H7 (cell line): ENCODE measurements around the gene TEKT1. TPM values are rescaled to one million over a fixed set of nuclear protein-coding genes. Genes with fewer than 3 reads are reported as not detected.
"Not testable (repeated sequence)": the region's sequence is repeated elsewhere in the genome, so short reads cannot be mapped to it uniquely, and the experiment has no call there.

ENCODE experiments used
- DNase-seq: peaks from one replicate; pipeline ENCODE4 v3.0.0; 2012
- H3K27me3 ChIP-seq: 2 replicates; pipeline ENCODE4 v1.6.0; 2011; ENCODE audit warnings: mild to moderate bottlenecking, low read length; ENCODE audit not compliant: control insufficient read depth, insufficient read depth
- H3K36me3 ChIP-seq: replicated peaks from 2 replicates; pipeline ENCODE4 v1.5.1; 2011; ENCODE audit warnings: low read length; ENCODE audit not compliant: control insufficient read depth, insufficient read depth
- H3K4me3 ChIP-seq: 2 replicates; pipeline ENCODE4 v1.5.1; 2011; ENCODE audit warnings: low read depth, mild to moderate bottlenecking, control low read depth, low read length, moderate library complexity; ENCODE audit not compliant: insufficient read depth
- total RNA-seq: library from RNA; depleted of rRNA; stranded (reverse); fragments of >200 nt; shearing (Covaris generic); gene quantifications from 2 replicates; pipeline ENCODE4 v1.2.3, GENCODE V29; 2014

Gene TEKT1
- total RNA-seq, 1 experiment from 2014 or later: not detected

DNA sequence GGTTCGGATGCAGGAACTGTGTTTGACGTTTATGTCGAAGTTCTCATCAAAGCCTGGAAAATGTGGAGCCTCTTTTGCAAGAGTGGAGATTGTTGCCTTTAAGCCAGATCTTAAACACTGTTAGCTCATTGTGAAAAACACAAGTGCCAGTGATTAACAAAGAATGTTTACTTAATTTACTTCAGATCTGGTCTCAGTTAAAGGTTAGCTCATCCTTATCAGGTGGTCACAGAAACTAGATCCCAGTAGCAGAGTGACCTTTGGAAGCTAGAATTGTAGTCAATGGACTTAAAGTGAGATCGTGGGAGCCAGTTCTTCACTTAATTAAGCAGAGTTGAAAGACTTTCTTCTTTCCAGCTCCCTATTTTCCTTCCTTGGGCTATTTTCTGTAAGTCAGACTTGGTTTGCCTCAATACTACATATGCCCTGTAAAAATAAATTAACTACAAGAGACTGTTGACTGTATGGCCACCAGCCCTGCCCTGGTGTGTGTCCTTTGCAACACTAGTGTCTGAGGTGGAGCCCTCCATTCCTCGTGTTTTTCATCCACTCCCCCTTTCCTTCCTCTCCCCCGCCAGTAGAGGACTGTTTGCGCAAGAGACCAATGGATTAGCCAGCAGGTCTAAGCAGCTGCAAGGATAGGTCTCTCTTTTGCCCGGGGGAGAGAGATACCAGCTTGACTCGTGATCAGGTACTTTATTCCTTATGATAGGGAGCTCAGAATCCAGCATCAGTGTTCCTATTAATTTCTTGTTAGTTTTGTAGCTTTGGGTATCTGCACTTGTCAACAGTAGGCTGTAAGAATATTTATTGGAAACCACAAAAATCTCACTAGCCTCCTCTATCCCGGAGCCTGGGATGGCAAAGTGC, 35.3 kb downstream of the TEKT1 start:
- no peak overlapping the region for H3K4me3 ChIP-seq
- DNase-seq: no peak
- no peaks in the 10 kb centered on the region for H3K27me3 ChIP-seq
- no peaks in the 10 kb centered on the region for H3K36me3 ChIP-seq

DNA sequence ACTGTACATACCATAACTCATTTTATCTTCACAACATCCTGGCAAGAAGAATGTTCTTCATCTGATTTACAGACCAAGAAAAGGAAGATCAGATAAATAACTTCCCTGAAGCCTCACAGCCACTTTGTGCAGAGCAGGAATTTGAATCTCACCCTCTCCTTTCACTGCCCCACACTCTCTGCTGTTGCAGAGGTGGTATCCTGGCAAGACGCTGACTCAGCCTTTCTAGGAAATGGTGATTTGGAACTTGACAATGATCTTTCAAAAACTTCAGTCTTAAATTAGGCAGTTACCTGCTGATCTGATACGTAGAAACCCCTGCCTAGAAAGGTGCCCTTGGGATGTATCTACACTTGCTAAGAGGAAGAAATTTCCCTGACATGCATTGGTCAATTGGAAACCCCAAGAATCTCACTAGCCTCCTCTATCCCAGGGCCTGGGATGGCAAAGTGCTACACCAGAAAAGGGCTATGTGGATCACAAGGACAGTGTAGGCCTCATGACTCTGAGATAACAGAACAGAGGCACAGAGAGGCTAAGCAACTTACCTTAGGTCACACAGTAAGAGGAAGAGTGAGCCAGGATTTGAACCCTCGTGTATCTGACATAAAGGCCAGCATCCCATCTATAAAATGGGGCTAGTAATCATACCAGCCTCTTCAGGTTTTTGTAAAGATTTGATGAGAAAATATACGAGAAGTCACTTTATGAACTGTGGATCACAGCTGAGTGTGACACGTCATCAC, 37.6 kb downstream of the TEKT1 start:
- no peak for DNase-seq
- Histone ChIP-seq H3K4me3 (no peak overlapping the region), H3K36me3 (no peaks in the 10 kb centered on the region), H3K27me3 (no peaks in the 10 kb centered on the region)

DNA sequence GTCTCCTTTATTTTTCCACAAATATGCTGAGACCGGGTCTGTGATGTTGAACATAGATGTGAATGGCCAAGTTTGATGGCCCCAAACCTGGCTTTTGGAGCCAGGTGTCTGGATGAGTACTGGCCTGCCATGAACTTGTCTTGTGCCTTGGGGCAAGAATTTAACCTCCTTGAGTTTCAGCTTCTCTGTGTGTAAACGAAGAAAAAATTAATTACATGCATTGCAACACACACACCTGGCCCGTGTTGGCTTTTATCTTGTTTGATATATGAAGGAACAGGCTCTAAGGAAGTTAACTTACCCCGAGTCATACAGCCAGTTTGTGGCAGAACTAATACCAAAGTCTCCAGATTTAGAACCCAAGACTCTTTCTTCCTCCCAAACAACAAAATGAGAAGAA, 42.4 kb downstream of the TEKT1 start:
- DNase-seq: no peak
- H3K4me3 ChIP-seq: no peak overlapping the region
- H3K27me3 ChIP-seq: no peaks in the 10 kb centered on the region

DNA sequence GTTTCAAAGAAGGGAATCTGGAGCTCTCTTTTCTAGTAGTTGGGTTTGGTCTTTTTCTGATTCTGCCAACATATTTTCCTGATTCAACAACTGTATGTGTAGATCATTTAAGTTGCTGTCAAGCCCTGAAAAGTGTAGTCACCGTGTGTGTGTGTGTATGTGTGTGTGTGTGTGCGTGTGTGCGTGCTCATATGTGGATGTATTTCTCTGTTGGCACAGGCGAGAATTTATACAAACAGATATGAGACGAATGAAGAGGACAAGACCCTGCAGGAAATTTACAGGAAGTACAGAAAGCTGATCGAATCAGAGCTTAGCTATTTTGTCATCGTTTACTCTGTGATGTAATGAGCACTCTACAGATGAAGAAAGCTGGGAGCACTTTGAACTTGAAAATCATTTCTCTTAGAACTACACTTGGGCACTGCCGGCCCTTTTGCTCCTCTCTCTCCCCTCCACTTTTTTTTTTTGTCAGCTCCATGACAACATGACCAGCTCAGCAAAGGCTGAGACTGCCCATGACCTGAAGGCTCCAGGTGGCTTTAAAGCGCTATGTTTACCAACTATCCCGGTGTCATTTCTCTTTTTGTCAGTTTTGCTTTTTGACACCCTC, 44.3 kb downstream of the TEKT1 start:
- Histone ChIP-seq H3K4me3 (no peak overlapping the region), H3K27me3 (no peaks in the 10 kb centered on the region), H3K36me3 (no peaks in the 10 kb centered on the region)
- no peak for DNase-seq

More for the DNA sequence above, 42.4 kb downstream of the TEKT1 start:
- H3K36me3 ChIP-seq: no peaks in the 10 kb centered on the region

DNA sequence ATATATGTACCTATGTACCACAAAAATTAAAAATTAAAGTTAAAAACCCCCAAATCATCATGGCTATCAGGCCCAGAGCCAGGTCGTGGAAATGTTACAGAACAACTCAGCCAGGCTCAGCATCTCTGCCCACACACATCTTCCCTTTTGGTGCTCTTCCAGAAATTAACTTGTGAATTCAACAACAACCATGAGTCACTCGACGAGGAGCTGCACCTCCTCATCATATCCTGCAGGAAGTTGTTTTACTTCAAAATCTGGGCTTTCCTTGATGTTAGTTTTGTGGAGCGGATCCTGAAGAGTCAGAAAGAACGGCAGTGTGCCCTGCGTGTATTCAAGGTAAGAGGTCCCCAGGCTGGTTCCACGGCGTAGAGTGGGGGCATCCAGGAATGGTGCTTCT, 44.9 kb downstream of the TEKT1 start:
- no peaks in the 10 kb centered on the region for H3K27me3 ChIP-seq
- no peaks in the 10 kb centered on the region for H3K36me3 ChIP-seq
- H3K4me3 ChIP-seq: no peak overlapping the region
- no peak for DNase-seq

DNA sequence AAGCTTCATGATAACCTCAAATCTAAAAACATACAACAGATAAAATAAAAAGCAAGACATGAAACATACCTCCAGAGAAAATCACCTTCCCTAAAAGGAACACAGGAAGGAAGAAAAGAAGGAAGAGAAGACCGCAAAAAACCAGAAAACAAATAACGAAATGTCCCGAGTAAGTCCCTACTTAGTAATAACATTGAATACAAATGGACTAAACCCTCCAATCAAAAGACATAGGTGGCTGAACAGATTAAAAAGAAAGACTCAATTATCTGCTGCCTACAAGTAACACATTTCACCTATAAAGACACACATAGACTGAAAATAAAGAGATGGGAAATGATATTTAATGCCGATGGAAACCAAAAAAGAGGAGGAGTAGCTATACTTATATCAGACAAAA, 49.3 kb downstream of the TEKT1 start:
- H3K36me3 ChIP-seq: no peaks in the 10 kb centered on the region
- no peaks in the 10 kb centered on the region; the same call in none of the 2 replicates for H3K27me3 ChIP-seq
- H3K4me3 ChIP-seq: no peak overlapping the region
- no peak for DNase-seq

DNA sequence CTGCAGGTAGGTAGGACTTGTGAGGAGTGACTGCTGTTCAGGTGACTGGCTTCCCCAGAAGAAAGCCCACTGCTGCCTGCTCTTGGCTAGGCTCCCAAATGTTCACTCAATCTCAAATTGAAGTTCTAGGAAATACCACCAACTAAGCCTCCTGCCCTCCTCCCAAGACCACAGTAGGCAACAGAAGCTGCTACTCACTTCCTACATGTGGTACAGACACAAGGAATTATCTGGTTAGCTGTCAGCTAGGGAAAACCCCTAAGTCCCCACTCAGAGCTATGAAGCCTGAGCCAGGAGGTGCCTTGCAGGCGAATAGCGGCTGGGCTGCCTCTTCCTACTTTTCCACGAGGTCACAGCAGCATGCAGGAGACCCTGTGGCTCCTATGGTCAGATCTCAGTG, 50.6 kb downstream of the TEKT1 start:
- Histone ChIP-seq H3K36me3 (no peaks in the 10 kb centered on the region), H3K27me3 (peaks cover 10% of the 10 kb centered on the region), H3K4me3 (no peak overlapping the region)
- no peak for DNase-seq

DNA sequence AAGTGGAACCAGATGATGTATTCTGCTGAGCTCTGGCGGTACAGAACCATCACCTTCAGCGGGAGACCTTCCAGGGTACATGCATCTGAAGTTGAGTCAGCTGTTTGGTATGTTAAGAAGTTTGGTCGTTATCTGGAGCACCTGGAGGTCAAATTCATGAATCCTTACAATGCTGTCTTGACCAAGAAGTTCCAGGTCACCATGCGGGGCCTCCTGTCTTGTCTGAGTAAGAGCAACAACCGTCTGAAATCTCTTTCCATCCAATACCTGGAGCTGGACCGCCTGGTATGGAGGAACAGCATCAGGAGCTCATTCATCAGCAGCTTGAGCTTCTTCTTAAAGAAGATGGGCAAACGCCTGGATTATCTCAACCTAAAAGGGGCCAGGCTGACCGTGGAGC, 51.5 kb downstream of the TEKT1 start:
- DNase-seq: no peak
- H3K4me3 ChIP-seq: no peak overlapping the region
- peaks cover 18% of the 10 kb centered on the region for H3K27me3 ChIP-seq
- no peaks in the 10 kb centered on the region for H3K36me3 ChIP-seq

DNA sequence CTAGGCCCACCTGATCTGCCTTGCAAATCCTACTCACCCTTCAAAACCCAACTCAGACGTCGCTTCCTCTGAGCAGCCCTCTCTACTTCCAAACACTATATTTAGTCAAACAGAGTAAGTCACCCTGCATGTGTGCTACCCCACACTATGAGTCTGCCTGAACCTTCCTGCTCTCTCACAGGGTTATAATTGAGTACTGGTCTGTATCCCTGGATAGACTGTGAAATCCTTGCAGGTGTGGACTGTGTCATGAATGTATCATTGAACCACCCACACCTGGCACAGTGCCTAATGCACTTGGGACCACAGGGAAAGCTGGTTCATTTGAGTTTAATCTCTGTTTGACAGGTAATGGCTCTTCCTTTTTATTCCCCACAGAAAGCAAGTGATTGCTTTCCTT, 52.1 kb downstream of the TEKT1 start:
- Histone ChIP-seq H3K36me3 (no peaks in the 10 kb centered on the region), H3K4me3 (no peak overlapping the region), H3K27me3 (peaks cover 19% of the 10 kb centered on the region)
- no peak for DNase-seq

DNA sequence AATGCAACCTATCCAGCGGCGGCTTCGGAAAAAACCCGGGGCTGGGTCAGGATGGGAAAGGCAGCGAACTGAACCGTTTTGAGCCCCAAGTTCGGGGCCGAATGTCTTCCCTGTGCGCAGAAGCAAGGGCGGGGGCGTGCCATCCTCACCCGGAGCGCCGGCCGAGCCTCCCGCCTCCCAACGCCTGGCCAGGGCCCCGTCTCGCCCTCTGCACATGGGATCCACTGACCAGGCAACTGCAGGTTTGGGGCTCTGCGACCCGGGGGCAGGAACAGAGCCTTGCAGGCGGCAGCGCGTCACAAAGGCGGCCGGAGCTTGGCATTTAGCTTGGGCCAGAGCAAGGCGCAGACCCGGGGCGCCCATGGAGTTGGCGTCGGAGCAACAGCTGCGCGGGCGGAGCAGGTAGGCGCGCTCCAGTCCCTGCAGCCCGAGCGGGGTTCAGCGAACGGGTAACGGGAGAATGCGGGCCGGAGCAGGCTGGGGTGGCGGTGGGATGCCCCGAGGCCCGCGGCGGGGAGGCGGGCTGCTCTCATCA, 55.6 kb downstream of the TEKT1 start, which contains the start of gene FBXO39:
Gene FBXO39, plus strand, starts transcription at position 345 of the 535 bp plus-strand sequence. CDS start 3,654 bp downstream, outside the sequence.
- peak within 1 kb of the TSS; percentile 37 for H3K4me3 ChIP-seq
- peaks cover 19% of the 10 kb centered on the region for H3K27me3 ChIP-seq
- no peaks in the 10 kb centered on the region for H3K36me3 ChIP-seq
- DNase-seq: peak; percentile 82

DNA sequence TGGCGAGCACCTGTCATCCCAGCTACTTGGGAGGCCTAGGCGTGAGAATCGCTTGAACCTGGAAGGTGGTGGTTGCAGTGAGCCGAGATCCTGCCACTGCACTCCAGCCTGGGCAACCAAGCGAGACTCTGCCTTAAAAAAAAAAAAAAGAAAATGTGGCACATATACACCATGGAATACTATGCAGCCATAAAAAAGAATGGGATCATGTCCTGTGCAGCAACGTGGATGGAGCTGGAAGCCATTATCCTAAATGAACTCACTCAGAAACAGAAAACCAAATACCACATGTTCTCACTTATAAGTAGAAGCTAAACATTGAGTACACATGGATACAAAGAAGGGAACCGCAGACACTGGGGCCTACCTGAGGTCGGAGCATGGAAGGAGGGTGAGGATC, 56.6 kb downstream of the TEKT1 start:
- H3K27me3 ChIP-seq: peaks cover 19% of the 10 kb centered on the region
- not testable (repeated sequence) for DNase-seq, H3K4me3 ChIP-seq, H3K36me3 ChIP-seq

DNA sequence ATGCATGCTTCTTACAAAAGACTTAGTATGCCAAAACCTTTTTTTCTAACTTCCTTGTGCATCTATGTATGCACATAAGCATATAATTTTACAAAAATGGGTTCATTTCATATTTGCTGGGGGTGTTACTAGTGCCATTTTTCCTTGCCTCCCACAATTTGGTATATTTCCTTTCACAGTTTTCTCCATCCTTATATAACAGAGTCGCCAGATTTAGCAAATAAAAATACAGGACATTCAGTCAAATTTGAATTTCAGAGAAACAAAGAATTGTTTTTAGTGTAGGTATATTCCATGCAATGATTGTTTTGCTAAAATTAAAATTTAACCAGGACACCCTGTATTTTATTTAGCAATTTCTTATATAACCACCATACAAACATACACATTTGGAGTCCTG, 59.5 kb downstream of the TEKT1 start:
- DNase-seq: no peak
- Histone ChIP-seq H3K4me3 (no peak overlapping the region), H3K36me3 (no peaks in the 10 kb centered on the region), H3K27me3 (peaks cover 19% of the 10 kb centered on the region)

DNA sequence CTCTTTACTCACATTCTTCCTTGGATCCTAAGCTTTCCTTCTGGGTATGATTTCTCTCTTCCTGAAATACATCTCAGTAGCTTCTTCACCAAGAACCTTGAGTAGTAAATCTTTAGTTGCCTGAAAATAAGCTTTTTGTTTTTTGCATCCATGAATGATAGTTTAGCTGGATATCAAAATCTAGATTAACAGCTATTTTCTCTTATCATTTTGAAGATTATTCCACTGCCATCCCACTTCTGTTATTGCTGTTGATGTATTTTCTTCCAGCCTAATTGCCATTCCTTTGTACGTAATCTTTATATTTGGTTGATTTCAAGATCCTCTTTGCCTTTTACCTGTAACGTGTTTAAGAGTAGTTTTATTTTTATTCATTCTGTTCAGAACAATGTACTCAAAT, 63.1 kb downstream of the TEKT1 start:
- Histone ChIP-seq H3K36me3 (no peaks in the 10 kb centered on the region), H3K4me3 (no peak overlapping the region), H3K27me3 (no peaks in the 10 kb centered on the region; the same call in 1 of the 2 replicates)
- no peak for DNase-seq

DNA sequence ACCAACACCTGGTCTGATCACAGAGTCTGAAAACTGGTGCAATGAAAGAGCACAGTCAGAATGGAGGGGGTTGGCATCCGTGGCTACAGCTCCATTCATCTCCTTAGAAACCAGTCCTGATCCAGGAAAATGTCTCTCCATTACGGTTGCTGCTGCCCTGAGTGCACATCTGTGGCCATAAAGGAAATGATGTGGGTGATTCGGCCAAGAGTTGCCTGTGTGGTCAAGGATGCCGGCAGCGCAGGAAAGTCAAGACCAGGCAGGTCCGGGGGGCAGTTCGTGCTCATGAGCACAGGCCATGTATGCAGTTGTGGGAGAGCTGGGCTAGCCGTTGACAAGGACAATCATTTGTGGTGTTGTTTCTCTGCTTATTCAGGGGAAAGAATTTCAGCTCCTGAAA, 69.8 kb downstream of the TEKT1 start:
- no peak for DNase-seq

More for the DNA sequence above, 69.8 kb downstream of the TEKT1 start:
- Histone ChIP-seq H3K36me3 (no peaks in the 10 kb centered on the region), H3K27me3 (no peaks in the 10 kb centered on the region), H3K4me3 (no peak overlapping the region)
